H1 (cell line): Measurements from ENCODE around the gene TDP2. TPM values are rescaled to one million over a fixed set of nuclear protein-coding genes. Genes with fewer than 3 reads are reported as not detected.
A peak's percentile ranks its signal among the peaks of the same experiment; 100 is the strongest.

ENCODE experiments used
- CTCF ChIA-PET: fragments of 300-600 bp; sonication (Branson Sonifier 250); formaldehyde crosslinking; loops from one replicate; lab custom pipeline; 2021; ENCODE audit not compliant: partially characterized antibody; lab: Charles Lee
- POLR2A ChIA-PET: fragments of 300-600 bp; sonication (Branson Sonifier 250); formaldehyde crosslinking; loops from one replicate; lab custom pipeline; 2021; ENCODE audit warnings: inconsistent platforms; ENCODE audit not compliant: partially characterized antibody; lab: Charles Lee
- DNase-seq, 2 experiments: peaks; one replicate each; pipeline versions ENCODE4 v3.0.0 to v3.0.0-alpha.2; 2010 to 2022; ENCODE audit warnings: low spot score in 2 of 2, low read depth in 1 of 2, mixed read lengths in 1 of 2
- FAIRE-seq: peaks from 2 replicates; lab custom pipeline; 2011; peaks lifted over from hg19 to GRCh38; lab: Jason Lieb, UNC
- H2AFZ ChIP-seq: 2 replicates; pipeline ENCODE4 v1.8.1; 2012; ENCODE audit warnings: low read length, inconsistent platforms
- H2AK5ac ChIP-seq: 2 replicates; pipeline ENCODE4 v1.6.1; 2013; ENCODE audit warnings: low read depth, low read length
- H2BK120ac ChIP-seq: replicated peaks from 2 replicates; pipeline ENCODE3; 2013; ENCODE audit warnings: low read depth, low read length, inconsistent platforms
- H2BK12ac ChIP-seq: 2 replicates; pipeline ENCODE4 v1.6.1; 2013; ENCODE audit warnings: low read depth, low read length
- H2BK15ac ChIP-seq: 2 replicates; pipeline ENCODE4 v1.6.1; 2013; ENCODE audit warnings: low read length
- H2BK20ac ChIP-seq: 2 replicates; pipeline ENCODE4 v1.6.1; 2013; ENCODE audit warnings: low read length
- H2BK5ac ChIP-seq: 2 replicates; pipeline ENCODE4 v1.6.1; 2013; ENCODE audit warnings: low read depth, low read length
- H3K14ac ChIP-seq: 2 replicates; pipeline ENCODE4 v1.6.1; 2013; ENCODE audit warnings: inconsistent platforms; ENCODE audit not compliant: insufficient read length
- H3K18ac ChIP-seq: 2 replicates; pipeline ENCODE4 v1.6.1; 2013; ENCODE audit warnings: low read length; ENCODE audit errors: extremely low read depth
- H3K23ac ChIP-seq: 2 replicates; pipeline ENCODE4 v1.6.1; 2013; ENCODE audit warnings: inconsistent platforms; ENCODE audit not compliant: insufficient read length
- H3K23me2 ChIP-seq: 2 replicates; pipeline ENCODE4 v1.6.1; 2013; ENCODE audit warnings: low read depth, low read length
- H3K27ac ChIP-seq: 2 replicates; pipeline ENCODE4 v1.6.1; 2011; ENCODE audit warnings: low read depth, low read length, inconsistent platforms
- H3K27me3 ChIP-seq, 4 experiments: replicated peaks in 1 of 4; 1 replicate in 1 of 4; 2 replicates in 3 of 4; pipeline versions ENCODE4 v1.6.1 to v1.8.1; 2011 to 2013; ENCODE audit warnings: low read length in 3 of 4, mild to moderate bottlenecking in 3 of 4, inconsistent platforms in 2 of 4, mixed read lengths in 2 of 4, moderate library complexity in 1 of 4; ENCODE audit not compliant: control insufficient read depth in 3 of 4, insufficient read depth in 3 of 4; ENCODE audit errors: extremely low read depth in 1 of 4
- H3K36me3 ChIP-seq, 4 experiments: 2 replicates each; pipeline versions ENCODE4 v1.6.1 to v1.8.1; 2011 to 2013; ENCODE audit warnings: mild to moderate bottlenecking in 4 of 4, low read length in 3 of 4, moderate library complexity in 2 of 4, control low read depth in 1 of 4, inconsistent platforms in 1 of 4; ENCODE audit not compliant: insufficient read depth in 4 of 4, control insufficient read depth in 2 of 4
- H3K4ac ChIP-seq: replicated peaks from 2 replicates; pipeline ENCODE3; 2013; ENCODE audit warnings: low read length, low read depth, mixed read lengths, inconsistent platforms; ENCODE audit not compliant: insufficient read length
- H3K4me1 ChIP-seq, 4 experiments: replicated peaks in 1 of 4; 1 replicate in 1 of 4; 2 replicates in 3 of 4; pipeline versions ENCODE4 v1.6.1 to v1.8.1; 2011 to 2013; ENCODE audit warnings: low read length in 3 of 4, inconsistent platforms in 2 of 4, mixed read lengths in 1 of 4; ENCODE audit not compliant: insufficient read depth in 4 of 4, control insufficient read depth in 3 of 4
- H3K4me2 ChIP-seq, 2 experiments: 2 replicates each; pipeline versions ENCODE4 v1.6.1 to v1.8.1; 2011 to 2013; ENCODE audit warnings: low read depth in 2 of 2, low read length in 2 of 2, control low read depth in 1 of 2, inconsistent platforms in 1 of 2, mild to moderate bottlenecking in 1 of 2; ENCODE audit not compliant: insufficient read depth in 1 of 2
- H3K4me3 ChIP-seq, 4 experiments: fragments of 200-600, 300-600 bp in 1 of 4; sonication (generic), shearing (Covaris generic), sonication (Bioruptor Twin) in 1 of 4; 2 replicates each; pipeline versions ENCODE4 v1.5.1 to v1.8.1; 2011 to 2016; ENCODE audit warnings: low read length in 4 of 4, low read depth in 3 of 4, control low read depth in 2 of 4, inconsistent platforms in 2 of 4, mild to moderate bottlenecking in 2 of 4, mixed read lengths in 1 of 4, moderate library complexity in 1 of 4; ENCODE audit not compliant: insufficient read depth in 2 of 4; ENCODE audit errors: extremely low read depth in 1 of 4
- H3K56ac ChIP-seq: replicated peaks from 2 replicates; pipeline ENCODE3; 2013; ENCODE audit warnings: low read depth, mild to moderate bottlenecking, mixed read lengths, low read length, inconsistent platforms; ENCODE audit not compliant: insufficient read length
- H3K79me1 ChIP-seq: 2 replicates; pipeline ENCODE4 v1.6.1; 2013; ENCODE audit warnings: low read depth, low read length, control low read depth
- H3K79me2 ChIP-seq, 2 experiments: 2 replicates each; pipeline versions ENCODE4 v1.6.1 to v1.8.1; 2012 to 2013; ENCODE audit warnings: low read length in 2 of 2, mild to moderate bottlenecking in 2 of 2, inconsistent platforms in 1 of 2; ENCODE audit not compliant: insufficient read depth in 2 of 2, control insufficient read depth in 1 of 2
- H3K9ac ChIP-seq, 4 experiments: replicated peaks in 1 of 4; 1 replicate in 1 of 4; 2 replicates in 3 of 4; pipeline versions ENCODE4 v1.6.1 to v1.8.1; 2011 to 2013; ENCODE audit warnings: low read depth in 3 of 4, low read length in 3 of 4, control low read depth in 2 of 4, mild to moderate bottlenecking in 2 of 4, moderate library complexity in 2 of 4, inconsistent platforms in 1 of 4; ENCODE audit errors: extremely low read depth in 1 of 4
- H3K9me3 ChIP-seq, 2 experiments: 2 replicates each; pipeline versions ENCODE4 v1.6.1 to v1.8.1; 2012 to 2013; ENCODE audit warnings: mild to moderate bottlenecking in 2 of 2, moderate library complexity in 2 of 2, control low read depth in 1 of 2, inconsistent platforms in 1 of 2, low read depth in 1 of 2, low read length in 1 of 2, mixed read lengths in 1 of 2; ENCODE audit not compliant: insufficient read depth in 2 of 2
- H4K20me1 ChIP-seq, 2 experiments: replicated peaks in 1 of 2; 2 replicates each; pipeline versions ENCODE3 to v1.8.1; 2011 to 2013; ENCODE audit warnings: inconsistent platforms in 2 of 2, low read length in 2 of 2, mild to moderate bottlenecking in 1 of 2; ENCODE audit not compliant: insufficient read depth in 2 of 2, control insufficient read depth in 1 of 2
- H4K5ac ChIP-seq: 2 replicates; pipeline ENCODE4 v1.6.1; 2013; ENCODE audit warnings: low read length, low read depth, mixed read lengths, inconsistent platforms; ENCODE audit not compliant: insufficient read length
- H4K8ac ChIP-seq: 2 replicates; pipeline ENCODE4 v1.8.0; 2013; ENCODE audit warnings: mild to moderate bottlenecking, moderate library complexity, low read length, inconsistent platforms; ENCODE audit not compliant: insufficient read depth; ENCODE audit errors: extremely low read depth
- H4K91ac ChIP-seq: replicated peaks from 2 replicates; pipeline ENCODE3; 2013; ENCODE audit warnings: low read length, mixed read lengths, inconsistent platforms; ENCODE audit not compliant: insufficient read length
- EGR1 ChIP-seq: IDR thresholded peaks from 2 replicates; pipeline ENCODE4 v1.6.1; 2011; ENCODE audit warnings: low read depth, low read length, borderline replicate concordance
- HDAC6 ChIP-seq: IDR thresholded peaks from one replicate; pipeline ENCODE4 v1.7.1; 2012; ENCODE audit warnings: low read depth, mild to moderate bottlenecking, inconsistent platforms, low read length, moderate library complexity
- KDM4A ChIP-seq: IDR thresholded peaks from one replicate; pipeline ENCODE4 v1.7.1; 2012; ENCODE audit warnings: low read depth, mild to moderate bottlenecking, moderate library complexity, low read length, inconsistent platforms; ENCODE audit not compliant: severe bottlenecking
- MAFK ChIP-seq: IDR thresholded peaks from 2 replicates; pipeline ENCODE4 v1.6.1; 2012; ENCODE audit warnings: low read depth, mild to moderate bottlenecking, improper control_type of control experiment, low read length
- PHF8 ChIP-seq: fragments of 200-600 bp; sonication (generic); conservative IDR thresholded peaks from 2 replicates; pipeline ENCODE4 v1.7.1; 2012; ENCODE audit warnings: low read depth, mild to moderate bottlenecking, inconsistent platforms, low read length, moderate library complexity
- POU5F1 ChIP-seq: IDR thresholded peaks from 2 replicates; pipeline ENCODE4 v1.6.1; 2011; ENCODE audit warnings: low read depth, mild to moderate bottlenecking, low read length, moderate library complexity
- RAD21 ChIP-seq, 2 experiments: IDR thresholded peaks in 1 of 2; conservative IDR thresholded peaks in 1 of 2; 2 replicates each; pipeline ENCODE4 v1.6.1; 2011; ENCODE audit warnings: low read depth in 2 of 2, low read length in 2 of 2, improper control_type of control experiment in 1 of 2, inconsistent platforms in 1 of 2, mild to moderate bottlenecking in 1 of 2, moderate library complexity in 1 of 2
- RNF2 ChIP-seq: fragments of 200-900, 300-1000 bp; sonication (generic); IDR thresholded peaks from 2 replicates; pipeline ENCODE4 v1.7.1; 2016; ENCODE audit warnings: borderline replicate concordance, low read depth, mild to moderate bottlenecking, antibody characterized with exemption, low read length; ENCODE audit not compliant: poor library complexity, severe bottlenecking; ENCODE audit errors: missing control alignments
- SP1 ChIP-seq: IDR thresholded peaks from 2 replicates; pipeline ENCODE4 v1.6.1; 2011; ENCODE audit warnings: low read depth, low read length
- SRF ChIP-seq: IDR thresholded peaks from 2 replicates; pipeline ENCODE4 v1.6.1; 2011; ENCODE audit warnings: mild to moderate bottlenecking, low read depth, low read length, moderate library complexity
- ZNF274 ChIP-seq: IDR thresholded peaks from 2 replicates; pipeline ENCODE4 v1.7.0; 2012; ENCODE audit warnings: low read length, borderline replicate concordance; ENCODE audit errors: extremely low read depth
- WGBS, 2 experiments: shearing (Covaris generic) in 1 of 2; methylation state at CpG; one replicate each; pipeline versions ENCODE4 v1.1.6 to v1.1.7; 2013 to 2015; ENCODE audit warnings: low lambda C conversion rate in 2 of 2, mixed read lengths in 2 of 2, inconsistent platforms in 1 of 2, low coverage in 1 of 2, missing lambda C conversion rate in 1 of 2; ENCODE audit not compliant: insufficient replicate concordance in 2 of 2, insufficient coverage in 1 of 2, insufficient read length in 1 of 2; ENCODE audit errors: extremely low coverage in 1 of 2, missing lambda C conversion rate in 1 of 2; 5-methylcytosine and 5-hydroxymethylcytosine counted together
- polyA plus RNA-seq, 7 experiments: library from polyadenylated mRNA; depleted of rRNA in 3 of 7; stranded (reverse) in 5 of 7; unstranded in 2 of 7; fragments of >200 nt in 5 of 7; fragments of 200-250 nt in 2 of 7; gene quantifications; 1 replicate in 5 of 7; 2 replicates in 1 of 7; 4 replicates in 1 of 7; pipeline versions ENCODE4 v1.2.1 to v1.2.3, GENCODE V29; 2011 to 2013; ENCODE audit warnings: missing spikeins in 2 of 7, mixed read lengths in 2 of 7
- total RNA-seq: library from RNA; stranded (reverse); fragmentation: NEBNext Ultra II Directional; extraction: Animal tissue kit (Norgen Biotek cat#: 25700); gene quantifications from 2 replicates; pipeline ENCODE4 v1.2.1, GENCODE V29; 2021
- TF ChIP-seq, protein P1 (sequence below): IDR thresholded peaks from 2 replicates; pipeline ENCODE4 v1.6.1; 2012; ENCODE audit warnings: inconsistent platforms

Gene TDP2
- total and polyA plus RNA-seq, 2 of the 8 experiments (the other 6 are each of a cell fraction or from before 2014, with no cell fraction given): 18.8 to 51.6 TPM

DNA sequence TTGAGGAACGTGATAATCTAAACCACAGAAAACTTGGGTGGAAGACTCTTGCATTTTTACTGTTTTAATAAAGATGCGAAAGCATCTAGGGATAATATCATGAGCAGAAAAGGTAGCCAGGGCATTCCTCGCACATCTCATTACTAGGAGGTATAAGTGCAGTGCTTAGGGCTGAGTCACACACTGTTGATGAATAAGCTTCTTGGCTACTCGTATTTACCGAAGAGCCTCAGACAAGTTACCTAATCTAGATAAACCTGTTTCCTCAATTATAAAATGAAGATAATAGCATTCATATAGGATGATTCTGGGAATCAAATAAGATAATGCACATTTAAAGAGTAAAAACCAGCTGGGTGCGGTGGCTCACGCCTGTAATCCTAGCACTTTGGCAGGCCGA, 19.9 kb downstream of the TDP2 start:
- Histone ChIP-seq H3K56ac (no peak overlapping the region), H3K27me3 (no peaks in the 10 kb centered on the region; a peak in 1 of 7 replicates), H3K36me3 (peaks cover 0 to 14% (median 10%) of the 10 kb centered on the region in 4 experiments; a peak in 5 of 8 replicates), H4K5ac (no peak overlapping the region), H3K4me2 (peak overlapping the region; percentile 74 to 99; a peak in 3 of 4 replicates), H4K91ac (no peak overlapping the region), H3K18ac (no peak overlapping the region), H3K79me1 (no peaks in the 10 kb centered on the region), H2AFZ (no peak overlapping the region; the same call in 1 of the 2 replicates), H2BK20ac (no peak overlapping the region), H2BK12ac (no peak overlapping the region), H2BK120ac (no peak overlapping the region), H2BK15ac (no peak overlapping the region), H3K23me2 (peaks cover 5% of the 10 kb centered on the region), H2AK5ac (no peak overlapping the region), H3K79me2 (no peaks in the 10 kb centered on the region), H3K27ac (no peak overlapping the region), H3K4ac (no peak overlapping the region), H3K4me3 (peak overlapping the region in 1 of 4 experiments; percentile 73; a peak in 1 of 8 replicates), H3K9ac (no peak overlapping the region), H3K14ac (no peak overlapping the region), H2BK5ac (no peak overlapping the region), H4K20me1 (no peaks in the 10 kb centered on the region), H3K9me3 (no peaks in the 10 kb centered on the region), H3K4me1 (no peaks in the 10 kb centered on the region), H4K8ac (no peak overlapping the region), H3K23ac (no peak overlapping the region)
- FAIRE-seq (no peak), DNase-seq (no peak)
- ChIA-PET POLR2A (interaction anchor here (0.9 to 3.0 kb wide), 5 partner anchors 8 to 33 kb away, joined by 3 to 18 read pairs (median 7); partner anchors contain the start of genes ACOT13 and TDP2), CTCF (interaction anchor here (0.7 to 2.4 kb wide), 10 partner anchors 12 to 82 kb away, joined by 3 to 7 read pairs (median 4); no protein-coding TSS in a partner anchor)
- WGBS, 2 experiments: 84% methylated on average over 8 of the region's 8 CpGs; no CpG with 5 or more reads in 1 of the 2 experiments
- TF ChIP-seq RAD21 (IDR thresholded peaks at IDR 0.05 in 1 of 2, conservative IDR thresholded peaks at IDR 0.05 in 1 of 2; ENCODE audit: low read depth in 2 of 2, low read length in 2 of 2) (no peak), SRF (no peak), KDM4A (no peak), HDAC6 (no peak), SP1 (no peak), PHF8 (no peak), EGR1 (no peak), MAFK (no peak), RNF2 (no peak), POU5F1 (no peak), ZNF274 (no peak)
- TF ChIP-seq, protein P1, sequence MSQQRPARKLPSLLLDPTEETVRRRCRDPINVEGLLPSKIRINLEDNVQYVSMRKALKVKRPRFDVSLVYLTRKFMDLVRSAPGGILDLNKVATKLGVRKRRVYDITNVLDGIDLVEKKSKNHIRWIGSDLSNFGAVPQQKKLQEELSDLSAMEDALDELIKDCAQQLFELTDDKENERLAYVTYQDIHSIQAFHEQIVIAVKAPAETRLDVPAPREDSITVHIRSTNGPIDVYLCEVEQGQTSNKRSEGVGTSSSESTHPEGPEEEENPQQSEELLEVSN: no peak
